8988T (cell line): ENCODE data around the gene TIAL1.
A peak's percentile ranks its signal among the peaks of the same experiment; 100 is the strongest.
"Not testable (repeated sequence)": the region's sequence is repeated elsewhere in the genome, so short reads cannot be mapped to it uniquely, and the experiment has no call there.

ENCODE experiments used
- DNase-seq: peaks from one replicate; pipeline ENCODE4 v3.0.0; 2011

TIAL1 gene

DNA sequence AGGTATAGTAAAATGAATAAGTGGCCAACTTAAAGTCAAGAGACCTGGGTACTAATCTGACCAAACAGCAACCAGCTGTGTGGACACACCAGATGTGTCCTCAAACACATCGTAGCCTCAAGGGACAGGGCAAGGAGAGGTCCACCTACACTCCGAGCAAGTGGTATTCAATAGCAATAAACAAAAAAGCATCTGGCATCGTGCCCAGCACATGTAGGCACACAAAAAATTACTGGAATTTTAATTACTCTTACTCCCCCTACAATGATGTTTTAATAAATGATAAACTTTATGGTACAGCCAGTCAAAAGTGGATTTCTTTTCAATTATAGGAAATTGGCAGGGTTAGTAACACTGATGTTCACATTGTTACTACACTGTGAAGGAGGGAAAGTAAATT lies 50.8 kb downstream of the TIAL1 start:
- no peak for DNase-seq

DNA sequence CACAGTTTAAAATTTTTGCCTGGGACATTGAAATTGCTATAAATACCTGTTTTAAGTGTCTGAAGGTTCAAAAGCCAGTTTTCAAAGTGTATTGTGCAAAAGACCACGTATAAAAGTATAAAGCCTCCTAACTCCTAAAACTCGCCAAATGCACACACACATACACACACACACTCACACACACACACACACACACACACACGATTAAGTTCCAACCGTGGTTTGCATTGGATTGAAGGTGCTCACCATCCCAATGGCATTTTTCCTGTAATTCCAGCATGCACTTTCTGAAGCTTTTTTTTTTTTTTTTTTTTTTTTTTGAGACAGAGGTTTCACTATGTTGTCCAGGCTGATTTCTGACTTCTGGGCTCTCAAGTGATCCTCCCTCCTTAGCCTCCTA lies 51.5 kb downstream of the TIAL1 start:
- DNase-seq = no peak

DNA sequence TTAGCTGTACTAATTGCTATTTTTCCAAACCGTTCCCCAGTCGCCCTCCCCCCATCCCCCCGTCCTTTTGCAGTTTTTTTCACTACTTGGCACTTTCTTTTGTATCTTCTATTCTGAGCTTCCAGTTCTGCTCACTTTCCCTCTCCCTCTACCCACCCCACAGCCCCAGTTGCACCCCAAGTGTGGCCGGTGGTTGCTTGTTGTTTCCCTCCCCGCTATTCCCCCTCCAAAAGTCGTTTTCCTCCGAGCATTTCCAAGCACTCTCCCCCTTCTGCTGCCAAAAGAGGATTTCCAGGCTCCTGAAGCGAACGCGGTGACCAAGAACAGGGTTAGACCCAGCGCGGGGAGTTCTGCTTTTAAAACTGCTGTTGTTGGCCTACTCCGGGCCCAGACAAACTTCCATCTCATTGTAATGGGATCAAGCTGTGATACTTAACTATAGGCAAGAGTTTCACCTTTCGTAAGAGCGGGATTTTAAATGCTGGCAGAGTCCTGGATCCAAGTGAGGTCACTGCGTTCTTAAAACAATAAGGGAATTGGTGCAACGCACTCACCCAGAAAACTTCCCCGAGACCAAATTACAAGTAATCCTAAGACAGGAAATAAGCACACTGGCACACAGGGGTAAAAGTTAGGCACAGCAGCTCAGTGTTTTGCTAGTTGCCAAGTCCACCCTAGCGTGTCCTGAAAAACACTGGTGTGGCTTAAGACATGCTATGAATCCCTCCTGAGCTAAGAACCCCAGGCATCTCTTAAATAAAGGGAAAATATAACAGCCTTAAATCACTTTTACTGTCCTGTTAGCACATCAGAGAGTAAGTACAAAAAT lies 52.7 kb downstream of the TIAL1 start:
- no peak for DNase-seq

DNA sequence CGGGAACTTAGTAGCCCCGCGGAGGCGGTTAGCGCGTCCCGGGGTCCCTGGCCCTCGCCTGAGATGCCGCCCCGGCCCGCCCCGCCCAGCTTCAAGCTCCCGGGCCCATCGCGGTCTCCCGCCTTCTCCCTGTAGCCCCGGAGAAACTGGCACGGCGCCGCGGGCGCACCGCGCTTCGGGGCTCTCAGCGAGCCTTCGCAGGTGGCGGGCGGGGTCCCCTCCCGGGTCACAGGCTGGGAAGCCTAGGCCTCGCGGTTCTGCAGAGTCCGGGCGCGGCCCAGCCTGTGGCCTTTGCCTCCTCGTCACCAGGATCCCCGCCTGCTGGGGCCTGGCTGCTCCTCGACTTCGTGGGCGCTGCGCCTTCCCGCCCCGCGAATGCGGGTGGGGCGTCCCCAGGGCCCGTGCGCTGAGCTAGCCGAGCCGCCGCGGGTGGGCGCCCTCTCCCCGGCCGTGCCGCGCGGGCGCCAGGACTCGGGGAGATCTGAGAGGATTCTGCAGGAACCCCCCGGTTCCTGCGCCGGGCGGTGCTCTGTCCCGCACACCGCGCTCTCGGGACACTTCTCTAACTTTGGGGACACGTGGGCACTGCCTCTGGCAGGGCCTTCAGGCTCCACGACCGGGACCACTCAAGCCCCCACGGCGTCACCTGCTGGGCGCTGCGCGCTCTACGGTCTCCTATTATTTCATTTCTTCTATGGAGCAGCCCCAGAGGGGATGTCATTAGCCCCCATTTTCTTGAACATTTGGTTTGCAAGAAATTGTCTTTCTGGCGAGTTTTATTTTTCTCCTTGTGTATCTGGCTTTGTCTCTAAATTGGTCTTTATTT lies 53.6 kb downstream of the TIAL1 start:
- DNase-seq = peak; percentile 66

DNA sequence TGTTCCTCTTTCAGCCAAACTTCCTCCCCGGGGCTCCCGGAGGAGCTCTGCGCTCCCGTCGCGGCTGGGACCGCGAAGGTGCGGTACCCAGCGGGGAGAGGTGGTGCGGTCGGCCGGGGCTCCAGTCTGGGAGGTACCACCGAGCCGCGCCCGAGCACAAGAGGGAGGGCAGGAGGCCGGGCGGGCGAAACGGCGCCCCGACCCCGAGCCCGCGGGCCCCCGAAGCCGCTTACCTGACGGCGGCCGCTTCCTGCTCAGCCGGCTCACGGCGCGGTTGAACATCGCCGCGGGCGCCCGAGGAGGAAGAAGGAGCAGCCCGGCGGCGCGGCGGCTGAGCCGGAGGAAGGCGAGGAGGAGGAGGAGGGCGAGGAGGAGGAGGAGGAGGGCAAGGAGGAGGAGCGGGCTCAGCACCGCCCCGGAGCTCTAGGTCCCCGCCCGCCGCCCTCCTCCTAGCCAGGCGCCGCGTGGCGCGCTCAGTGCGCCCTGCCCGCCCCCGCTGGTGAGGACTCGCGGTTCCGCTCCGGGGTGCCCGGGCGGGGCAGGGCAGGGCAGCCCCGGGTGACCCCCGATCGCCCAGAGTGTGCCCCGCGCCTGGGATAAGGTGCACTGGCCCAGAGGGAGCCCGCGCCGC lies 54.3 kb downstream of the TIAL1 start, which contains the start of gene RGS10:
TSS of gene RGS10 (minus strand) at position 363 of the 631 bp plus-strand sequence. CDS start at position 282, 81 bp downstream.
- DNase-seq = peak; percentile 70

DNA sequence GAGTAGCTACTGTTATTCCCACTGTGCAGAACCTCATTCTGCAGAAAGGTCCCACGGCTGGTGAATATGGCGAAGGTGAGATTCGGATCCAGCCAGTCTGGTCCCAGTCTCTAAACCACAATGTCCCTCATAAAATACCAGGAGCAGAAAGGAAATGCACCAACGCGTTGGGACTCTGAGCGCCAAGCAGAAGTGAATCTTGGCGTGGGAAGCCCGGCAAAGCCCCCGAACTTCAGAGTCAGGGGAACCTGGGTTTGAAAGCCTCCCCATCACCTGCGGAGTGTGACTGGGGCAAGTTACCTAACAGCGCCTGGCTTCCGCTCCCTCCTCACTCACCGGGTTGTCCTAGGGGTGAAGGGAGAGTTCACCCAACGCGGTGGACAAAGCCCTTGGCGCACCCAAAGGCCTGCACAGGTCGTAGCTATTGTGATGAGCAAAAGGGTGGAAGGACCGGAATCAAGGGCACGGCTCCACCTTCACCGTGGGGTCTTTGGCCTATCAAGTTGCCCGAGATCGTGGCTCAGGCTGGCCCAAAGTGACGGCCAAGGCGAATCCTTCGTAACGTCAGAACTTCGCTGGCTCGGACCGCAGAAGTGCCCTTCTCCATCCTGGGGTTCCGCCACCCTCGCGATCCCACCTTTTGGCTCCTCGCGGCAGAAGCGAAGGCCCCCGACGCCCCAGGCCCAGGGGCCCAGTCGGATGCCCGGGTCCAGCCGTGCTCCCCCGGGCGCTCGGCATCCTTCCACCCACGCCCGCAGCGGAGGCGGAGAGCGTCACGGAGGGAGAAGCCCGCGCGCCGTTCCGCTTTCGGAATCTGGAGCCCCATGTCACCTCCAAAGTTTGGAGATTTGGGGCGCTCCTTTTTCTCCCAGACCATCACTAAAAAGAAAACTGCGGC lies 55.1 kb downstream of the TIAL1 start:
- no peak for DNase-seq

DNA sequence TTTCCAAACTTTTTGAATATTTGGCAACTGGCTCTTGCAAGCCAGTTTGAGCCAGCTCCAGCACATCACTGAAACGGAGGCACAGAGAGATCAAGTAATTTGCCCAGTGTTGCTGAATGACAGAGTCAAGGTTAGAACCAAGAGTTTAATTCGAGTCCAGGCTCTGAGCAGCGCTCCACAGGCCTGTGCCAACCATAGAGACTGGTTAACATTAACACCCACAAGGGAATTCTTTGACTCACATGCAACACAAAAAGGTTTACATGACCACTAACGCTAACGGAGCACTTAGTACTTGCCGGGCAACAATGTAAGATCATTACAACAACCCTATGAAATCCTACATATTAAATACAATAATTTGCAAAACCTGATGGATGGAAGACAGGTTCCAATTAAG lies 55.7 kb downstream of the TIAL1 start:
- no peak for DNase-seq

DNA sequence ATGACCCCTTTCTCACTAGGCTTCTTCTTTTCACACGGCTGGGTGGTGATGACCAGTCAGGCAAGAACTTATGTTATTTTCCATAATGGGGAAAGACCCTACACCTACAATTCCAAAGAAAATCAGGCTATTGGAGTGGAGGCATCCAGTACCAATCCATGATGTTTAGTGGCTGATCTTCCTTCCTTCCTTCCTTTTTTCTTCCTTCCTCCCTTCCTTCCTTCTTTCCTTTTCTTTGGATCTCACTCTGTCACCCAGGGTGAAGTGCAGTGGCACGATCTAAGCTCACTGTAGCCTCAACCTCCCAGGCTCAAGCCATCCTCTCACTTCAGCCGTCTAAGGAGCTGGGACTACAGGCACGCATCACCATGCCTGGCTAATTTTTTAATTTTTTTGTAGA lies 56.7 kb downstream of the TIAL1 start:
- no peak for DNase-seq

DNA sequence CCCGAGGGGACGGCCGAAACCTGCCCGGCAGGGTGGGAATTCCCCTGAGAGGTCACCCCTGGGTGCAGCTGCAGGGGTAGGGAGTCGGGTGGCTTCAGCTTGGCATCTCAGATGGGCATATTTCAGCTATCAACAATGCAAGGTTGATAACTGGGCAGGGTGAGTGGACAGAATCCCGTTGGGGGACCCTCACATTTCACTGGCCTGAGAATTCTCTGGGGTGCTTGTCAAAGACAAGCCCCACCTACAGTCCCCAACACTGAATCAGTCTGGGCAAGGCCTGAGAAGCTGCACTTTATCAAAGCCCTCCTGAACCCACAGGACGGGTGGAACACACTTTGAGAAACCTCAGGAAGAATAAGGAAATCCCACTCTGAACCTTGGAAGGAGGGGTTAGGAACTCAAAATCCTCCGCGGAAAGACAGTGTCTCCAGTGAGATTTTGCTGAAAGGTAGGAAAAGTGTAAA lies 57.4 kb downstream of the TIAL1 start:
- DNase-seq = no peak

DNA sequence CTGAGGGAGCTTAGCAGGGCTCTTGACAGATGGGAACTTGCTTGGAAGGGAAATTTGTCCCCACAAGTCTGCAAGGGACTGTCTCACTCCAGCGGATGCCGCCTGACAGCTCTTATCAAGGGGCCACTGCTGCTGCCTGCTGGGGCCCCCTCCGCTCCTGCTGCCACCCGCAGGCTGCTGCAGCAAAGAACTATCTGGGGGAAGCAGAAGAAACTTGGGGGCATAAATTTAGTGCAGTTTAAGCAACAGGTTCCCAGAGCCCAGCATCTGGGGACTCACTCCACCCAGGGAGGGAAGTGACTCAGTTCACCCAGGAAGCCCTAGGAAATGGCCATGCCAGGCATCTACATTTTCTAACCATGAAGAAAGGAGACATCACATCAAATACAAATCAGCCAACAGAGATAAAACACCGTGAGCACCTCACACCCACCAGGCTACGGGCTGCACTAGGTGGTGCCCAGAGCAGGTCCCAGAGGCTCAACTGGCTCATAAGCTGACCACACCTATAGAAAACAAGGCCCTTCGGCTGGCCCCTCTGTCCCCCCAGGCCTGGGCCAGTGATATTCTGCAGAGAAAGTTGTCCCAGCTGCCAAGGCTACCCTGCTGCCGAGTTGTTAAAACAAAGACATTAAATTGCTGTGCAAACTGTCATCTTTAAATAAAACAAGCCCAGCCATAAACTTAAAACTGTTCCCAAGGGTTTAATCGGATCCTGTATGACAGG lies 58.0 kb downstream of the TIAL1 start:
- DNase-seq = no peak

DNA sequence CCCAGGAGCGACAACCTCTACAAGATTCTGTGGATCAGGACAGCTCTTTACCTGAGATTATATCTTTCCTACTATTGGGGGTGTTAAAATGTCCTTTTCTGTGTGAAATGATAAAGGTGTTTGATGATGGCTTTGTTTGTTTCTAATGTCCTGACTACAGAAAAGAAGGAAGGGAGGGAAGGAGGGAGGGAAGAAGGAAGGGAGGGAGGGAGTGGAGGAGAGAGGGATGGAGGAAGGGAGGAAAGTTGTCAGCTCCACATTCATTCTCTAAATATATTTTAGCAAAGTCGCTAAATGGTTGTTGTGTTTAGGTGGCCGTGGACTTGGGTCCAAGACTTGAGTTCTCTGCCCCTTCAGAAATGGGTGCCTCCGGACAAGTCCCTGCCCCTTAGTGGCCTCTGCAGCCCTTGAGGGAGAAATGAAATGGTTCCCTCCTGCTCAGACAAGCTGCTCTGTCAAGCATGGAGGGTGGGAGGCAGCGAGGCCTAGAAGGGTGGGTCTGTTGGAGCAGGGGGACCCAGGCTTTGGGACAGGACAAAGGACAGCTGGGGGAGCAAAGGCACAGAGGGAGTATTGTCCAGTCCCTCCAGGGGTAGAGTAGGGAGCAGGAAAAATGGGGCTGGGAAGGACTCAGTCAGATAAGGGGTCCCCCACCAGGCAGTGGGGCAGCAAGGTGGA lies 58.7 kb downstream of the TIAL1 start:
- DNase-seq = no peak

DNA sequence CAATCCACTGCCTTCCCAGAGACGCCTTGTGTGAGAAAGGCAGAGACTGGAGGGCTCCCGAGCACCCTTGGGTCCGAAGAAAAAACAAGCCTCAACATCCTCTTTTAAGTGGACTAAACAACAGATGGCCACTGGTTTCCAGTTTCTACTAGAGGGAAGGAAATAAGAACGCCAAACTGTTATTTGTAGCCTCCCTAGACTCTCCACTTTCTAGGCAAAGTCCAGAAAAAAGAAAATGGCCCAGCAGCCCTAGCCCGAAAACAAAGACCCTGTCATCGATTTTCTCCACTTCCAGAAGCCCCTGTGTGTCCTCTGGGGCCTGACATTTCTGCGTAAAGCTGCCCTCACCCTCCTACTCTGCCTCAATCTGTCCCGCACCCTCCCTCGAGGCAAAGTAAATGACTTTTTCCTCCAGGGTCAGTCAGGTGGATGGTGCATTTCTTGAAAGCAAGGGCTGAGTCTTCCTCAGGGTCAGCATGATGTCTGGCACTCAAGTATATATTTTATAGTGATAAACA lies 60.2 kb downstream of the TIAL1 start:
- DNase-seq = no peak

DNA sequence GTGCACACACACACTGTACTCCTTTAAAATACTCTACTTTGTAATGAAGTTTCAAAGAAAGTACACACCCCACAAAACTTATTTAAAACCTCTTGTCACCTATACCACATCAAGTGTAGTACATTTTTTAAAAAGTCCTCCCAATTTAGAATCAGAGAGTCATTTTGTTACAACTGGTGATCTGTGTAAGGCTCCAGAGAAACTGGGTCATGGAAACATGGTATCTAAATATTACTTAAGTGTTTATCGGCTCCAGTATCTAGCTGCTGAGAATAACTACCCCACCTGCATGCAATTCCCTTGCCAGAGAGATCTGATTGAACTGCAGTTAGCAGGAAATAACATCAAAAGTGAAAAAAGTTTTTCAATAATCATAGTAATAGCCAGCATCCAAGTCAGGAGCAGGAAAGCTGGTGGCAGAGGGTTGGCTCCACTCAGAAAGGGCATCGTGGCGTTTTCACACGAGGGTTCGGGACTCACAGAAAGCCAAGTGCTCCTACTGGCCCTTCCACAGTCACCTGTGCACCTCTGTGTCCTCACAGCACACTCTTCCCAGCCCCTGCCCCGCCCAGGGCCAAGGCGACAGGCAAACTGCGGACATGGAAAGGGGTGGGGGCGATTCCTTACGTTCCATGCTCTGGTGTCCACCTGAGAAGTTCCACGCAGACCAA lies 60.8 kb downstream of the TIAL1 start:
- no peak for DNase-seq

DNA sequence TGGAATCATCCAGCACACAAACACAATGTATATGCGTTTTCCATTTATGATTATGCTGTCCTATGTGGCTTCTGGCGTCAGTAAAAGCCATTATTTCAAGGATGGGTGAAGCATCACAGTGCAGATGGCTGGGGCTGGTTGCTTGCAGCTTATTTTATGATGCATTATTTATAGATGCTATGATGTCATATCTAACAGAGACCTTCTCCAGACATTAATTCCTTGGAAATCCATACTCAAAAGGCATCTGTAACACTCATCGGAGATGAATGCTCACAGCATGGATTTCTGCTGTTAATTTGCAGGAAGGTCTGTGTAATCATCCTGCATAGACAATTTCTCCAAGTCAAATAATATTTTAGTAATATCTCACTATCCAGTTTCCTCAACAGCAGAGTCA lies 61.5 kb downstream of the TIAL1 start:
- no peak for DNase-seq

DNA sequence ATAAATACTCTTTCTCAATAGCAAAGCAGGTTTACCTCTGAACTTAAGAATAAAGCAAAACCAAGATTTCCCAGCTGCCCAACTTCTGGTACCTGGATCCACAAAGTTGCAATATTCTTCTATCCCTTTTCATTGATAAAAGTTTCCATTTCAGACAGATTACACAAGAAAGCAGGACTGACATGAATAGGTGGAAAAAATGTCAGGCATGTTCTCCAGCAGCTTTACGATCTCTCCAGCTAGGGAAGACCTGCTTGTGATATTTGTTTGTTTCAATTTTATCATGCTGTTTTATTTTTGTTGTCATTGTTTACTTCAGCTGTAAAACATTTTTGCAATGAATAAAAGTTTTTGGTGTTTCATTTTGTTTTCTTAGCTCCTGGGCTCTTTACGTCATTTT lies 63.3 kb downstream of the TIAL1 start:
- DNase-seq = no peak

DNA sequence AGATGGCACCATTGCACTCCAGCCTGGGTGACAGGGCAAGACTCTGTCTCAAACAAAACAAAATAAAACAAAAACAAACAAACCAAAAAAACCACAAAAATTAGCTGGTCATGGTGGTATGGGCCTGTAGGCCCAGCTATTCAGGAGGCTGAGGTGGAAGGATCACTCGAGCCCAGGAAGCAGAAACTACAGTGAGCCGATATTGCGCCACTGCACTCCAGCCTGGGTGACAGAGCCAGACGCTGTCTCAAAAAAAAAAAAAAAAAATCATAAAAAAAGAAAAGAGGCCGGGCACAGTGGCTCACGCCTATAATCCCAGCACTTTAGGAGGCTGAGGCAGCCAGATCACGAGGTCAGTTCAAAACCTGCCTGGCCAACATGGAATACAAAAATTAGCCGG lies 64.0 kb downstream of the TIAL1 start:
- DNase-seq = not testable (repeated sequence)

DNA sequence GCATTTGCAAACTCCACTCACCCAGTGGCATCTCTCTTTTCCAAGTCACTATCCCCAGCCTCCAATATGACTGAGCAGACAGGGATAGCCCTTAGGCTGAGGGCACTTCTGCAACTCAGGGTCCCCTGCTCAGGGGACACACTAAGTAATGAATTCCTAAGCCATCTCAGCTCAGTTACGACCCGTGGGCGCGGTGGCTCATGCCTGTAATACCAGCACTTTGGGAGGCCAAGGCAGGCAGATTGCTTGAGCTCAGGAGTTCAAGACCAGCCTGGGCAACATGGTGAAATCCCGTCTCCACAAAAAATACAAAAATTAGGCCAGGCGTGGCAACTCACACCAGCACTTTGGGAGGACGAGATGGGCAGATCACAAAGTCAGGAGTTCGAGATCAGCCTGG lies 64.5 kb downstream of the TIAL1 start:
- not testable (repeated sequence) for DNase-seq

DNA sequence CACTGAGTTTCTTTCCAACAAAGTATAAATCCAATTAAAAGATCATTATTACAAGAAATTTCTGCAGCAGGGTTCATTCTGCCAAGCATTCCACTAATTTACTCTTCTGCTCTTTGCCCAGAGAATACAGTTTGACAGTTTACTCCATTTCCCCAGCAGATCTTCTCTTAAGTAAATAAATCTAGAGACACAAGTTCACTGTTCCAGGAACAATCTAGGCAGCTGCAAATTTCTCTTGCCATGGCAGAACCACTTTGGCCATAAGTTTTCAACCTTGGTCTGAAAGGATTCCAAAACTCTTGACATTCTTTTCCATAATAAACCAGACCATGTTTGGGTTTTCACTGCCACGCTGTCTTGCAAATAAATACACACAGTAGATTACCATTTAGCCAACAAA lies 65.7 kb downstream of the TIAL1 start:
- no peak for DNase-seq

DNA sequence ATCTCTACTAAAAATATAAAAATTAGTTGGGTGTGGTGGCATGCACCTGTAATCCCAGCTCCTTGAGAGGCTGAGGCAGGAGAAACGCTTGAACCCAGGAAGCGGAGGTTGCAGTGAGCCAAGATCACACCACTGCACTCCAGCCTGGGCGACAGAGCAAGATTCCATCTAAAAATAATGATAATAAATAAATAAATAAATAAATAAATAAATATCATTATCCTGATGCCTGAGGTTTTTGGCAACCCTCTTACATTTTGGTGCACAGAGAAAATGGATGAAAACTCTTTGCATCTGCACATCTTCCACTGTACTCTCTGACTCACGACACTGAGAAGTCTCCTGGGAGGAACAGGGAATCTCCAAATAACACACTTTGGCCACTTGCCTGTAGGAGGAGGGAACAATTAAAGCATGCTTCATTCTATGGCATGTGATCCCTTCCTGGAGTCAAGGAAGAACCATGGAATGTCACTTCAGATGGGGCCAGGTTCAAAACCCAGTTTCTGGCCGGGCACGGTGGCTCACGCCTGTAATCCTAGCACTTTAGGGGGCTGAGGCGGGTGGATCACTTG lies 68.0 kb downstream of the TIAL1 start:
- not testable (repeated sequence) for DNase-seq
